ENCODE data around the gene ARL13B.

DNA sequence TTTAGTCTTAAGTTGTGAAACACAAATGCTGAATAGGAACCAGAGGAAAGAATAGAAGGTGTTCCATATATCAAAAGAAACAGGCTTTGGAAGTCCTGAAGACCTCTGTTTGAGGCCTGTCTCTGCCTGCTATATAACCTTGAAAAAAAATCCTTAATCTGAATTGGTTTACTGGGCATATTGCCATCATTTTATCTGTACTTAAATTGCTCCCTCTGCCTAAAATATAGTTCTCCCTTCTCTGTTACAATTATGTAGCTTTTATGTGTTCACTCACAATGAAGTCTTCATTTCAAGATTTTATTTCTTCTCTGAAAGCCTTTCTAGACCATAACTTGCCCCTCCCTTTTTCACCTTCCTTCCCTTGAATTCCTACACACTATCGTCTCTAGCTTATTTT lies 21.2 kb downstream of the ARL13B start:
- TF ChIP-seq MXI1 (IDR thresholded peaks at IDR 0.05; ENCODE audit: borderline replicate concordance, low read depth, low read length) = no peak
- no peak for TF ChIP-seq RFX5 (IDR thresholded peaks at IDR 0.05; ENCODE audit: low read depth, low read length)
- TF ChIP-seq, protein P1, sequence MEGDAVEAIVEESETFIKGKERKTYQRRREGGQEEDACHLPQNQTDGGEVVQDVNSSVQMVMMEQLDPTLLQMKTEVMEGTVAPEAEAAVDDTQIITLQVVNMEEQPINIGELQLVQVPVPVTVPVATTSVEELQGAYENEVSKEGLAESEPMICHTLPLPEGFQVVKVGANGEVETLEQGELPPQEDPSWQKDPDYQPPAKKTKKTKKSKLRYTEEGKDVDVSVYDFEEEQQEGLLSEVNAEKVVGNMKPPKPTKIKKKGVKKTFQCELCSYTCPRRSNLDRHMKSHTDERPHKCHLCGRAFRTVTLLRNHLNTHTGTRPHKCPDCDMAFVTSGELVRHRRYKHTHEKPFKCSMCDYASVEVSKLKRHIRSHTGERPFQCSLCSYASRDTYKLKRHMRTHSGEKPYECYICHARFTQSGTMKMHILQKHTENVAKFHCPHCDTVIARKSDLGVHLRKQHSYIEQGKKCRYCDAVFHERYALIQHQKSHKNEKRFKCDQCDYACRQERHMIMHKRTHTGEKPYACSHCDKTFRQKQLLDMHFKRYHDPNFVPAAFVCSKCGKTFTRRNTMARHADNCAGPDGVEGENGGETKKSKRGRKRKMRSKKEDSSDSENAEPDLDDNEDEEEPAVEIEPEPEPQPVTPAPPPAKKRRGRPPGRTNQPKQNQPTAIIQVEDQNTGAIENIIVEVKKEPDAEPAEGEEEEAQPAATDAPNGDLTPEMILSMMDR (conservative IDR thresholded peaks at IDR 0.05; ENCODE audit: low read depth, low read length) = no peak
- TF ChIP-seq POLR2A (IDR thresholded peaks at IDR 0.05; ENCODE audit: low read depth, low read length) = no peak
- TF ChIP-seq, protein P2, sequence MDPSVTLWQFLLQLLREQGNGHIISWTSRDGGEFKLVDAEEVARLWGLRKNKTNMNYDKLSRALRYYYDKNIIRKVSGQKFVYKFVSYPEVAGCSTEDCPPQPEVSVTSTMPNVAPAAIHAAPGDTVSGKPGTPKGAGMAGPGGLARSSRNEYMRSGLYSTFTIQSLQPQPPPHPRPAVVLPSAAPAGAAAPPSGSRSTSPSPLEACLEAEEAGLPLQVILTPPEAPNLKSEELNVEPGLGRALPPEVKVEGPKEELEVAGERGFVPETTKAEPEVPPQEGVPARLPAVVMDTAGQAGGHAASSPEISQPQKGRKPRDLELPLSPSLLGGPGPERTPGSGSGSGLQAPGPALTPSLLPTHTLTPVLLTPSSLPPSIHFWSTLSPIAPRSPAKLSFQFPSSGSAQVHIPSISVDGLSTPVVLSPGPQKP (IDR thresholded peaks at IDR 0.05; ENCODE audit: borderline replicate concordance, low read depth, low read length) = no peak

Measured in IMR-90 (cell line).